ENCODE measurements around the gene ANKRD30A.

Gene ANKRD30A

DNA sequence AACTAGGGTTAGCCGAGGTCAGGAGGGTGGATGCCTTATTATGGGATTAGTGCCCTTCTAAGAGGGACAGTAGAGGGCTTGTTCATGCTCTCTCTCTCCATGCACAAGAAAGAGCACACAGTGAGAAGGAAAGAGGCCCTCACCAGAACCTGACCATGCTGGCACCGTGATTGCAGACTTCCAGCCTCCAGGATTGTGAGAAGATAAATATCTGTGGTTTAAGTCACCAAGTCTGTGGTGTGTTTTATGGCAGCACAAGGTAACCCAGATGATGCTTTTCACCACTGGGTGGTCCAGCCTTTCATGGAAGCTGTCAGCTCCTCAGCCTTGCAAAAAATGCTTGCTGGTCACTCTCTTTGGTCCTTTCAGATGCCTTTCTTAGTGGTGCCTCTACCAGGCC lies 175.9 kb downstream of the ANKRD30A start:
- H3K23ac ChIP-seq (ENCODE audit: low read length), result no peak overlapping the region
- H3K79me1 ChIP-seq (ENCODE audit: low read length), result no peaks in the 10 kb centered on the region
- no peak overlapping the region for H3K9ac ChIP-seq (ENCODE audit: low read length)
- no peaks in the 10 kb centered on the region for H3K4me1 ChIP-seq (ENCODE audit: control insufficient read depth, low read depth, low read length)
- no peak overlapping the region for H2BK15ac ChIP-seq (replicated peaks; ENCODE audit: low read depth)
- H3K27me3 ChIP-seq (ENCODE audit: insufficient read depth, low read length, poor library complexity), result no peaks in the 10 kb centered on the region
- no peak overlapping the region for H2AK5ac ChIP-seq (ENCODE audit: low read length)
- no peak overlapping the region for H3K4me2 ChIP-seq (ENCODE audit: low read length)
- H4K8ac ChIP-seq (ENCODE audit: low read depth, low read length), result no peak overlapping the region
- no peak overlapping the region for H3K4me3 ChIP-seq (ENCODE audit: low read length)
- no peaks in the 10 kb centered on the region for H3K79me2 ChIP-seq (ENCODE audit: control insufficient read depth, insufficient read depth, low read length)
- no peak for DNase-seq
- no peaks in the 10 kb centered on the region for H3K36me3 ChIP-seq (ENCODE audit: control insufficient read depth, insufficient read depth, low read length)
- H3K56ac ChIP-seq (ENCODE audit: low read length), result no peak overlapping the region
- H3K27ac ChIP-seq (ENCODE audit: low read depth, low read length), result no peak overlapping the region
- whole genome bisulfite sequencing (ENCODE audit: extremely low coverage, insufficient coverage, low lambda C conversion rate), result no CpG with 5 or more reads among the region's 2 CpGs
- H3K18ac ChIP-seq (ENCODE audit: low read length), result no peak overlapping the region
- H3K4ac ChIP-seq (ENCODE audit: low read depth, low read length), result no peak overlapping the region
- no peak overlapping the region for H4K5ac ChIP-seq (ENCODE audit: low read length)
- no peak overlapping the region for H2BK5ac ChIP-seq (ENCODE audit: low read length)
- H2BK120ac ChIP-seq (ENCODE audit: low read depth, low read length), result no peak overlapping the region

DNA sequence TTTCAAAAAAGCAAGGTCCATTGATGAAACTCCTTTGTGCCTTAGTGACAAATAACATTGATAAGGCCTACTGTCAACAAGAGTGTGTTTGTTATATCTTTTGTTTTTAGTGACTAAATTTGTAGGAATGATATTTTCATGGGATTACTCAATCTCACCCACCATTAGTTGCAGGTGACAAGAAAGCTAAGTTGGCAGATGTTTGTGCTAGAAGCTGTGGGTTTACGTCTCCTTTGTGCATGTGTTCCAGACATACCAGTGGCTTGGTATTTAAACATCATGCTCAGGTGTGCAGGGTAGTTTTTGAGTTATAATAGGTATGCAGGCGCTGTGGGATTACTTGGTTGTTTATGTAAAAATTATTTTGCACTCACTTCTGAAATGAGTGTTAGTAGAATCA lies 178.6 kb downstream of the ANKRD30A start:
- H3K36me3 ChIP-seq (ENCODE audit: control insufficient read depth, insufficient read depth, low read length), result no peaks in the 10 kb centered on the region
- H4K5ac ChIP-seq (ENCODE audit: low read length), result no peak overlapping the region
- H3K4me2 ChIP-seq (ENCODE audit: low read length), result no peak overlapping the region
- H2BK120ac ChIP-seq (ENCODE audit: low read depth, low read length), result no peak overlapping the region
- no peak overlapping the region for H3K4ac ChIP-seq (ENCODE audit: low read depth, low read length)
- no peak for DNase-seq
- no peaks in the 10 kb centered on the region for H3K79me2 ChIP-seq (ENCODE audit: control insufficient read depth, insufficient read depth, low read length)
- H4K8ac ChIP-seq (ENCODE audit: low read depth, low read length), result no peak overlapping the region
- no peak overlapping the region for H3K56ac ChIP-seq (ENCODE audit: low read length)
- H2BK5ac ChIP-seq (ENCODE audit: low read length), result no peak overlapping the region
- no CpG with 5 or more reads among the region's 2 CpGs for WGBS (ENCODE audit: extremely low coverage, insufficient coverage, low lambda C conversion rate)
- no peaks in the 10 kb centered on the region for H3K79me1 ChIP-seq (ENCODE audit: low read length)
- H2BK15ac ChIP-seq (replicated peaks; ENCODE audit: low read depth), result no peak overlapping the region
- H3K23ac ChIP-seq (ENCODE audit: low read length), result no peak overlapping the region
- H3K4me1 ChIP-seq (ENCODE audit: control insufficient read depth, low read depth, low read length), result no peaks in the 10 kb centered on the region
- no peak overlapping the region for H3K9ac ChIP-seq (ENCODE audit: low read length)
- no peak overlapping the region for H3K27ac ChIP-seq (ENCODE audit: low read depth, low read length)
- no peak overlapping the region for H2AK5ac ChIP-seq (ENCODE audit: low read length)
- no peaks in the 10 kb centered on the region for H3K27me3 ChIP-seq (ENCODE audit: insufficient read depth, low read length, poor library complexity)
- H3K4me3 ChIP-seq (ENCODE audit: low read length), result no peak overlapping the region
- no peak overlapping the region for H3K18ac ChIP-seq (ENCODE audit: low read length)

GRCh38 chr10:37314350-37314749 lies 189.0 kb downstream of the ANKRD30A start:
- H3K4me2 ChIP-seq (ENCODE audit: low read length), result no peak overlapping the region
- H2AK5ac ChIP-seq (ENCODE audit: low read length), result no peak overlapping the region
- no peak overlapping the region for H3K4ac ChIP-seq (ENCODE audit: low read depth, low read length)
- H3K18ac ChIP-seq (ENCODE audit: low read length), result no peak overlapping the region
- H4K8ac ChIP-seq (ENCODE audit: low read depth, low read length), result no peak overlapping the region
- H3K9ac ChIP-seq (ENCODE audit: low read length), result no peak overlapping the region
- no peak overlapping the region for H3K4me3 ChIP-seq (ENCODE audit: low read length)
- H3K23ac ChIP-seq (ENCODE audit: low read length), result no peak overlapping the region
- no peak overlapping the region for H2BK5ac ChIP-seq (ENCODE audit: low read length)
- no CpG with 5 or more reads among the region's 3 CpGs for WGBS (ENCODE audit: extremely low coverage, insufficient coverage, low lambda C conversion rate)
- H3K27me3 ChIP-seq (ENCODE audit: insufficient read depth, low read length, poor library complexity), result no peaks in the 10 kb centered on the region
- no peak overlapping the region for H2BK120ac ChIP-seq (ENCODE audit: low read depth, low read length)
- no peak for DNase-seq
- no peaks in the 10 kb centered on the region for H3K4me1 ChIP-seq (ENCODE audit: control insufficient read depth, low read depth, low read length)
- no peaks in the 10 kb centered on the region for H3K36me3 ChIP-seq (ENCODE audit: control insufficient read depth, insufficient read depth, low read length)
- no peaks in the 10 kb centered on the region for H3K79me2 ChIP-seq (ENCODE audit: control insufficient read depth, insufficient read depth, low read length)
- H3K27ac ChIP-seq (ENCODE audit: low read depth, low read length), result no peak overlapping the region
- H4K5ac ChIP-seq (ENCODE audit: low read length), result no peak overlapping the region
- no peaks in the 10 kb centered on the region for H3K79me1 ChIP-seq (ENCODE audit: low read length)
- H2BK15ac ChIP-seq (replicated peaks; ENCODE audit: low read depth), result no peak overlapping the region
- no peak overlapping the region for H3K56ac ChIP-seq (ENCODE audit: low read length)

DNA sequence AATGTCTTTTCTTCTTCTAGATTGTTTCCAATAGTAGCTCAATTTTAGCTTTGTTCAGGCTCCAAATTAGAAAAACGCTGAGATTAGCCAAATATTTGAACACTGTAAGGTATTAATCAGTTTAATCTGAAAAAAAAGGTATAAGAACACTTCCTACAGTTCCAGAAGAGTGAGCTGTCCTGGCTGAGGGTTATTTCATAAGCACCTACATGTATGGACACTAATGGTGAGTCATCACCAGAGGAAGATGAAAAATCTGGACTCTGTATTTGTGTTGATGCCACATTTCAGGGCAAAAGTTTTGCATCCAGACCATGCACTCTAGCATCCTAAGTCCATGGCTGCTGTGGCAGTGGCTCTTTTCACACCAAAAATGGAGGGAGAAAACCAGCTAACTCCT lies 189.5 kb downstream of the ANKRD30A start:
- no peak overlapping the region for H2AK5ac ChIP-seq (ENCODE audit: low read length)
- H2BK15ac ChIP-seq (replicated peaks; ENCODE audit: low read depth), result no peak overlapping the region
- H3K27ac ChIP-seq (ENCODE audit: low read depth, low read length), result no peak overlapping the region
- no peak overlapping the region for H3K4me3 ChIP-seq (ENCODE audit: low read length)
- no peak overlapping the region for H3K56ac ChIP-seq (ENCODE audit: low read length)
- no peak overlapping the region for H3K23ac ChIP-seq (ENCODE audit: low read length)
- no peak overlapping the region for H2BK120ac ChIP-seq (ENCODE audit: low read depth, low read length)
- H2BK5ac ChIP-seq (ENCODE audit: low read length), result no peak overlapping the region
- H4K8ac ChIP-seq (ENCODE audit: low read depth, low read length), result no peak overlapping the region
- no peak overlapping the region for H3K4ac ChIP-seq (ENCODE audit: low read depth, low read length)
- DNase-seq, result no peak
- no peaks in the 10 kb centered on the region for H3K4me1 ChIP-seq (ENCODE audit: control insufficient read depth, low read depth, low read length)
- no peak overlapping the region for H3K4me2 ChIP-seq (ENCODE audit: low read length)
- no peaks in the 10 kb centered on the region for H3K27me3 ChIP-seq (ENCODE audit: insufficient read depth, low read length, poor library complexity)
- no peaks in the 10 kb centered on the region for H3K79me2 ChIP-seq (ENCODE audit: control insufficient read depth, insufficient read depth, low read length)
- no peak overlapping the region for H3K9ac ChIP-seq (ENCODE audit: low read length)
- no CpG with 5 or more reads among the region's 1 CpG for WGBS (ENCODE audit: extremely low coverage, insufficient coverage, low lambda C conversion rate)
- H3K36me3 ChIP-seq (ENCODE audit: control insufficient read depth, insufficient read depth, low read length), result no peaks in the 10 kb centered on the region
- no peak overlapping the region for H3K18ac ChIP-seq (ENCODE audit: low read length)
- no peak overlapping the region for H4K5ac ChIP-seq (ENCODE audit: low read length)
- H3K79me1 ChIP-seq (ENCODE audit: low read length), result no peaks in the 10 kb centered on the region

- no peak overlapping the region for H2BK5ac ChIP-seq (ENCODE audit: low read length)
- no peak overlapping the region for H3K4me3 ChIP-seq (ENCODE audit: low read length)
- H3K79me1 ChIP-seq (ENCODE audit: low read length), result no peaks in the 10 kb centered on the region
- H3K9ac ChIP-seq (ENCODE audit: low read length), result no peak overlapping the region
- no CpG with 5 or more reads among the region's 2 CpGs for WGBS (ENCODE audit: extremely low coverage, insufficient coverage, low lambda C conversion rate)
- no peak overlapping the region for H3K18ac ChIP-seq (ENCODE audit: low read length)
- H3K36me3 ChIP-seq (ENCODE audit: control insufficient read depth, insufficient read depth, low read length), result no peaks in the 10 kb centered on the region
- H3K27me3 ChIP-seq (ENCODE audit: insufficient read depth, low read length, poor library complexity), result no peaks in the 10 kb centered on the region
- no peak overlapping the region for H4K8ac ChIP-seq (ENCODE audit: low read depth, low read length)
- H3K4me1 ChIP-seq (ENCODE audit: control insufficient read depth, low read depth, low read length), result no peaks in the 10 kb centered on the region
- H3K56ac ChIP-seq (ENCODE audit: low read length), result no peak overlapping the region
- no peak overlapping the region for H3K4ac ChIP-seq (ENCODE audit: low read depth, low read length)
- H4K5ac ChIP-seq (ENCODE audit: low read length), result no peak overlapping the region
- no peak overlapping the region for H3K4me2 ChIP-seq (ENCODE audit: low read length)
- no peak overlapping the region for H3K27ac ChIP-seq (ENCODE audit: low read depth, low read length)
- DNase-seq, result no peak
- no peak overlapping the region for H3K23ac ChIP-seq (ENCODE audit: low read length)
- no peak overlapping the region for H2AK5ac ChIP-seq (ENCODE audit: low read length)
- no peak overlapping the region for H2BK120ac ChIP-seq (ENCODE audit: low read depth, low read length)
- H3K79me2 ChIP-seq (ENCODE audit: control insufficient read depth, insufficient read depth, low read length), result no peaks in the 10 kb centered on the region
- no peak overlapping the region for H2BK15ac ChIP-seq (replicated peaks; ENCODE audit: low read depth)
Observed at GRCh38 chr10:37344413-37344812, 219.0 kb downstream of the ANKRD30A start.

DNA sequence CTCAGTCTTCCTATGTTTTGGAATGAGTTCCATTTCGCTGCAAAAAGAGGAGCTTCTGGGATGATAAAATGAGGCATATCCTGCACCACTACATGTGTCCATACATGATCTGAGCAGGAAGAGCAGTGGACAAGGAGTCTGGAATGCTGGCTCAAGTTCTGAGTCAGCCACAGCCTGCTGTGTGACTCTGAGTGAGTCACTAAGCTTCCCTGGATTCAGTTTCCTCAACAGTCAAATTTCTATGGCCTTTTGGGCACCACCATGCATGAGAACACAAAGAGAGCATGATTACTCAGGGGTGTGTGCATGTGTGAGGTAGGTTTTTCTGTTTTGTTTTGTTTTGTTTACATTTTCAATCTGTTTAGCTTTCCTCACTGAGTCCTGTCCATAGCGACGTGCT lies 254.6 kb downstream of the ANKRD30A start:
- Histone ChIP-seq H2BK5ac (ENCODE audit: low read length) (no peak overlapping the region), H3K4me1 (ENCODE audit: control insufficient read depth, low read depth, low read length) (no peaks in the 10 kb centered on the region), H4K8ac (ENCODE audit: low read depth, low read length) (no peak overlapping the region), H2BK15ac (replicated peaks; ENCODE audit: low read depth) (no peak overlapping the region), H3K27ac (ENCODE audit: low read depth, low read length) (no peak overlapping the region), H3K56ac (ENCODE audit: low read length) (no peak overlapping the region), H3K27me3 (ENCODE audit: insufficient read depth, low read length, poor library complexity) (no peaks in the 10 kb centered on the region), H3K23ac (ENCODE audit: low read length) (no peak overlapping the region), H3K9ac (ENCODE audit: low read length) (no peak overlapping the region), H3K4ac (ENCODE audit: low read depth, low read length) (no peak overlapping the region), H3K36me3 (ENCODE audit: control insufficient read depth, insufficient read depth, low read length) (no peaks in the 10 kb centered on the region), H3K18ac (ENCODE audit: low read length) (no peak overlapping the region), H3K79me2 (ENCODE audit: control insufficient read depth, insufficient read depth, low read length) (no peaks in the 10 kb centered on the region), H3K4me2 (ENCODE audit: low read length) (no peak overlapping the region), H4K5ac (ENCODE audit: low read length) (no peak overlapping the region), H2AK5ac (ENCODE audit: low read length) (no peak overlapping the region), H3K79me1 (ENCODE audit: low read length) (no peaks in the 10 kb centered on the region), H3K4me3 (ENCODE audit: low read length) (no peak overlapping the region), H2BK120ac (ENCODE audit: low read depth, low read length) (no peak overlapping the region)
- DNase-seq, result no peak
- no CpG with 5 or more reads among the region's 3 CpGs for WGBS (ENCODE audit: extremely low coverage, insufficient coverage, low lambda C conversion rate)
